ENCODE measurements around the gene FBN1. TPM values are rescaled to one million over a fixed set of nuclear protein-coding genes. Genes with fewer than 3 reads are reported as not detected.

The FBN1 gene
- total and polyA plus RNA-seq, 2 donors (not counting 3 experiments of a cell fraction or from before 2014, with no cell fraction given), result 107 to 111 TPM

- intact Hi-C loops (cut with micrococcal nuclease) (loop anchor here (5.0 kb wide), 1 partner anchor 152 kb away; no protein-coding TSS in a partner anchor), dilution Hi-C loops (cut with MboI; ENCODE audit: extremely low pct_ligation_motif_present, low sequenced_read_pairs) (no loop called here)
- Histone ChIP-seq H3K4me3 (replicated peaks in 1 of 3; ENCODE audit: insufficient read depth in 1 of 3, low read depth in 1 of 3, low read length in 3 of 3) (no peak overlapping the region), H3K79me2 (ENCODE audit: control insufficient read depth, insufficient read depth, low read length) (no peaks in the 10 kb centered on the region), H3K9ac (replicated peaks; ENCODE audit: extremely low read depth, insufficient read depth, low read length) (no peak overlapping the region), H3K27ac (ENCODE audit: insufficient read depth, low read depth, low read length) (no peak overlapping the region), H3K9me1 (replicated peaks; ENCODE audit: control insufficient read depth, extremely low read depth, insufficient read depth, low read length) (no peaks in the 10 kb centered on the region), H4K20me1 (replicated peaks; ENCODE audit: control insufficient read depth, extremely low read depth, insufficient read depth, low read length) (no peaks in the 10 kb centered on the region), H3K9me3 (replicated peaks; ENCODE audit: control insufficient read depth, insufficient read depth, low read length) (no peaks in the 10 kb centered on the region), H3K4me1 (ENCODE audit: control insufficient read depth, extremely low read depth, insufficient read depth, low read length) (peaks cover 26% of the 10 kb centered on the region), H3K4me2 (ENCODE audit: insufficient read depth, low read length) (peak overlapping the region; percentile 18), H3K27me3 (ENCODE audit: control insufficient read depth in 2 of 2, insufficient read depth in 2 of 2, low read length in 2 of 2) (no peaks in the 10 kb centered on the region), H3K36me3 (ENCODE audit: control insufficient read depth in 2 of 2, extremely low read depth in 1 of 2, insufficient read depth in 2 of 2, low read length in 2 of 2) (peaks cover 3 to 4% of the 10 kb centered on the region in 2 experiments), H2AFZ (ENCODE audit: low read depth, low read length) (no peak overlapping the region)
- DNase-seq (ENCODE audit: low read depth, low spot score) (no peak), FAIRE-seq (no peak)
- ChIA-PET POLR2A (interaction anchor here (1.2 kb wide), 1 partner anchor 34 kb away, joined by 4 read pairs; no protein-coding TSS in a partner anchor), CTCF (interaction anchor here (0.7 to 2.9 kb wide), 6 partner anchors 11 to 247 kb away, joined by 3 to 13 read pairs (median 4); no protein-coding TSS in a partner anchor)
- BruUV-seq (replicated peaks), result no TSS peak
- TF ChIP-seq GATA2 (IDR thresholded peaks at IDR 0.05; ENCODE audit: insufficient read depth, insufficient read length, low read depth, low read length) (no peak), MAX (IDR thresholded peaks at IDR 0.05; ENCODE audit: insufficient read depth, insufficient read length) (no peak), POLR2A (IDR thresholded peaks at IDR 0.05; ENCODE audit: low read depth, low read length) (no peak), JUN (IDR thresholded peaks at IDR 0.05; ENCODE audit: borderline replicate concordance, insufficient read depth, insufficient read length, low read depth) (no peak), MYC (IDR thresholded peaks at IDR 0.05; ENCODE audit: low read depth, low read length) (no peak), POLR2AphosphoS5 (IDR thresholded peaks at IDR 0.05; ENCODE audit: insufficient read depth, low read depth, low read length) (no peak), CTCF (IDR thresholded peaks at IDR 0.05; ENCODE audit: extremely low read depth in 1 of 2, insufficient read depth in 1 of 2, low read depth in 1 of 2, low read length in 2 of 2) (no peak), EZH2 (IDR thresholded peaks at IDR 0.05; ENCODE audit: borderline replicate concordance, low read depth, low read length, severe bottlenecking) (no peak), FOS (IDR thresholded peaks at IDR 0.05; ENCODE audit: borderline replicate concordance, insufficient read depth, low read length) (no peak)
Observed at GRCh38 chr15:48604567-48604966, 40.9 kb downstream of the FBN1 start.

All from endothelial cell of umbilical vein (primary cell).